ENCODE results near the gene TPRN.

Gene TPRN

DNA sequence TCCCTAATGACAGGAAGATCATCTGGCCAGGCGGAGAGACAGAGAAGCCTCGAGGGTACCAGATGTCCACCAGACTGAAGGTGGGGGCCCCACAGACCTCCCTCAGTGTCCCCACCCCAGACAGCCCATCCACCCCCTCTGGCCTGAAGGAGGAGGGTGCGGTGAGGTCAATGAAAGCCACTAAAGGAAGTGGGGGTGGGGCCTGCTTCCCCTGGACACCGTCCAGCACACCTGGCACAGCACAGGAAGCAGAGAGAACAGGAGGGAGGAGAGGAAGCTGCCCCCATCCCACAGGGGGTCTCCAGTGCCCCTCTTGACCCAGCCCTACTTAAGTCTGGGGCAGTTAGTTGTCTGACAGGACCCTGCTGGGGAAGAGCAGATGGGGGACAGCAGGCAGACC lies 41.9 kb downstream of the TPRN start:
- no peak for DNase-seq

DNA sequence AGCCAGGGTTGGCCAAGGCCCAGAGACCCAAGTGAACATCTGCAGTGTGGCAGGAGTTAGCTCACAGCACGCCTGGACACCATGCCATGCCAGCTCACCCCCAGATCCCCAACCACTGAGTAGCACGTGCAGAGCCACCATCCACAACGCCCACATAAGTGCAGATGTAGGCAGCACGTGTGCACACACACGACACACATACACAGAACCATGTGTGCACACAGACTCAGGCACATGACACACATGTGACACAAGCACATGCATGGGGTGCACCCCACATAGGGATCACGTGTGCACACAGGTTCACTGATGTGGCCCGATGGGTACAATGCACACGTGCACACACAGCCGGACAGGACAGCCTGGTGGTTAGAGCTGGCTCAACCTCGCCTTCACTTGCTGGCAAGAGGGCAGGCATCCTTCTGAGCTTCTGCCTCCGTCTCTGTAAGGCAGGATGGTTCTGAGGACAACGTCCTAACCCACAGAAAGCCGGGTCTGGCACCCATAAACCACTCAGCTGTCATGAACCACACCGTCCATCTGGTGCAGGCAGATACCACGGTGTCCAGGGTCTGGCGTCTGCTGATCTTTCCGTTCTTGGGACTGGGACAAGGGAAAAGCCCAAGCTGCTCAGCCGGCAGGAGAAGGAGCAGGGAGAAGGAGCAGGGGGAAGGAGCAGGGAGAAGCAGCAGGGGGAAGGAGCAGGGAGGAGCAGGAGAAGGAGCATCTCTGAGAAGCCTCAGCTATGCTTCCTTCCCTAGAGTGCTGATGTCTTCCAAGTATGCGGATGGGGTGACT lies 42.7 kb downstream of the TPRN start:
- no peak for DNase-seq

- DNase-seq, result no peak
Measured at GRCh38 chr9:137156567-137157375, 43.8 kb downstream of the TPRN start.

DNA sequence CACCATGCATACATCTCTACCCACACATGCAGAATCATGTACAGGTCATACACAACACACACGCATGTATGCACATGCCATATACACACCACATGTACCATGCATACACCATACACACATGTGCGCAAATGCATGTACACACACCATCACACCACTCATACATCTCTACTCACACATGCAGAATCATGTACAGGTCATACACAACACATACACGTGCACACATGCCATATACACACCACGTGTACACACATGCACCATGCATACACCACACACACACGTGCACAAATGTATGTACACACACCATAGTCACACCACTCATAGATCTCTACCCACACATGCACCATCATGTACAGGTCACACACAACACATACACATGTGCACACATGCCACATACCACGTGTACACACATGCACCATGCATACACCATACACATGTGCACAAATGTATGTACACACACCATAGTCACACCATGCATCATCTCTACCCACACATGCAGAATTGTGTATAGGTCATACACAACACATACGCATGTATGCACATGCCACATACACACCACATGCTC lies 47.6 kb downstream of the TPRN start:
- no peak for DNase-seq

- DNase-seq, result no peak
Measured at GRCh38 chr9:137150617-137151457, 49.7 kb downstream of the TPRN start.

DNA sequence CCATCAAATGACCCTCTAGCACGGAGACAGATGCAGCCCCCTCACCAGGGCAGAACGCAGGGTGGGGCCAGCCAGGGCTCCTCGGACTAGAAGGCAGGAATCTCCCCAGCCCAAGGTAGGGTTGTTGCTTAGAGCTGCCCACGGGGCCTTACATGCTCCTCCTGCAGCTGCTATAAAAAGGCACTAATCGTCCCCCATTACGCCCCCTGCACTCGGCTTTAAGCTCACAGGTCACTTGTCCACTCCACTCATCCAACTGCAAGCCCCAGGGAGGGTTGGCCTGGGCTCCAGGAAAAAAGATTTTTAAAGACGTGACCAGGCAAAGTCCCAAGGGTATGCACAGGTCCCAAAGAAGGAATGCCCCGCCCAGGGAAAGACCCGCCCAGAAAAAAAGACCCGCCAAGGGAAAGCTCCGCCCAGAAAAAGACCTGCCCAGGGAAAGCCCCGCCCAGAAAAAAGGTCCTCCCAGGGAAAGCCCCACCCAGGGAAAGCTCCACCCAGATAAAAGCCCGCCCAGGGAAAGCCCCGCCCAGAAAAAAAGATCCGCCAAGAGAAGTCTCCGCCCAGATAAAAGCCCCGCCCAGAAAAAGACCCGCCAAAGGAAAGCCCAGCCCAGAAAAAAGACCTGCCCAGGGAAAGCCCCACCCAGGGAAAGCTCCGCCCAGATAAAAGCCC lies 50.5 kb downstream of the TPRN start:
- no peak for DNase-seq

- no peak for DNase-seq
Measured at GRCh38 chr9:137149363-137149762, 51.2 kb downstream of the TPRN start.

GRCh38 chr9:137148661-137149060 lies 51.9 kb downstream of the TPRN start:
- no peak for DNase-seq

GRCh38 chr9:137148242-137148641 lies 52.3 kb downstream of the TPRN start:
- DNase-seq, result no peak

DNA sequence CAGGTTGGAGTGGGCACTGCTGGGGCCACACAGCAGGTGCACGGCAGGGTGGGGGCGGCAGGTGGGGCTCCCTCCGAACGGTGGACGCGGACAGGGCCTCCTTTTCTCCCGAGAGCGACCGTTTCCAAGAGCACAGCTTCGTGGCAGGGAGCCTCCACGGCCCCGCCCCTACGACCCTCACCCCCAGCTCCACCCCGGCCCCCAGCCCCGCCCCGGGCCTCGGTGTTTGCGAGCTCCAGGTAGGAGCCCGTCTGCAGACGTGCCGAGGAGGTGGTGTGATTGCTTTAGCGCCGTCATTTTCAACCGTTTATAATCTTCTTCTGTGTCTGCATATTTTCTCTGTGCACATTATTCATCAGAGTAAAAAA lies 52.8 kb downstream of the TPRN start:
- no peak for DNase-seq

GRCh38 chr9:137147091-137147792 lies 53.3 kb downstream of the TPRN start:
- no peak for DNase-seq

DNA sequence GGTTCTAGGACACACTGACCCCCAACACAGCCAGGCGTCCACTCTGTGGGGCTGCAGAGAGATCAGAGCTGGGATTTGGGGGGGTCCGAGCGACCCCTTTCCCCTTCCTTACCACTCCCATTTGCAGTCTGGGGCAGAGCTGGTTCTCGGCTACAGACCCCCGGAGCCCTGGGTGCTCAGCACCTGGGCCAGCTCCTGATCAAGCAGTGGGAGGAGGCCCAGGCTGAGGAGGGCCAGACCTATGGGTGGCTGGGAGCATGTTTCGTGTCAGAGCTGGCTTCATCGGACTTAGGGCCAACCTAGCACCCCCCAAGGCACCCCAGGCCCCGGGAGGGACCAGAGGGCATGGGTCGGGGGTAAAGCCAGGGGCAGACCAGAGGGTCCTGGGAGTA lies 54.0 kb downstream of the TPRN start:
- DNase-seq, result no peak

GRCh38 chr9:137145731-137146526 lies 54.6 kb downstream of the TPRN start:
- DNase-seq, result no peak

DNA sequence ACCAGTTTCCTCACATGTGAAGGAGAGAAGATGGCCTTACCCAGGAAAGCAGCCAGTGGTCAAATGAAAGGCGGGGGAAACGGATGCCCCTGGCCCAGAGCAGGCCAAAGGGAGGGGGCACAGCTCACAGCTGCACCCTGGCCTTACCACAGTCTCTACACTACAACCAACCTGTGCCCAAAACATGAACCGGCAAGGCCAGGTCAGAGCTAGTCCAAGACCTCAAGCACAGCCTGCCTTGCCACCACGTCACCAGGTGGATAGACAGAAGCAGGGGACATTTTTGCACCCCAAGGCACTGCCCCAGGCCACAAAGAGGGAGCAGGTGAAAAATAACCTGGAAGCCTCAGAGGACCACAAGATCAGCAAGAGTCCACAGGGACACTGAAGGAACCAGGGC lies 57.1 kb downstream of the TPRN start:
- DNase-seq, result no peak

- DNase-seq, result no peak
Measured at GRCh38 chr9:137141976-137142936, 58.3 kb downstream of the TPRN start.
